Psoas muscle (tissue), 8 donors: ENCODE results near the gene CCDC192. TPM values are rescaled to one million over a fixed set of nuclear protein-coding genes. Genes with fewer than 3 reads are reported as not detected.

Experiments
- ATAC-seq, 4 donors: fragments of 200-7000 bp; cut with Tn5 transposase; one replicate each; pipeline ENCODE4 v1.9.1; 2020; ENCODE audit warnings: moderate library complexity in 3 of 4, mild to moderate bottlenecking in 2 of 4
- DNase-seq, 2 donors: peaks; one replicate each; pipeline ENCODE4 v3.0.0-alpha.2; 2020
- H3K27ac ChIP-seq: fragments of 200-600 bp; one replicate; pipeline ENCODE4 v1.8.0; 2022
- H3K27me3 ChIP-seq, 3 donors: fragments of 200-600 bp in 1 of 3; one replicate each; pipeline versions ENCODE4 v1.6.1 to v1.8.0; 2013 to 2022; ENCODE audit warnings: low read length in 2 of 3, mild to moderate bottlenecking in 2 of 3, moderate library complexity in 1 of 3; ENCODE audit not compliant: insufficient read depth in 3 of 3
- H3K36me3 ChIP-seq, 2 donors: fragments of 200-600 bp in 1 of 2; one replicate each; pipeline versions ENCODE4 v1.6.1 to v1.8.0; 2013 to 2022; ENCODE audit warnings: low read depth in 1 of 2, mild to moderate bottlenecking in 1 of 2, moderate library complexity in 1 of 2; ENCODE audit not compliant: insufficient read depth in 1 of 2
- H3K4me1 ChIP-seq: fragments of 200-600 bp; one replicate; pipeline ENCODE4 v1.8.0; 2022
- H3K4me3 ChIP-seq: fragments of 200-600 bp; one replicate; pipeline ENCODE4 v1.8.0; 2022; ENCODE audit warnings: mild to moderate bottlenecking
- H3K9me3 ChIP-seq: fragments of 200-600 bp; one replicate; pipeline ENCODE4 v1.8.0; 2022
- CTCF ChIP-seq: fragments of 200-600 bp; IDR thresholded peaks from one replicate; pipeline ENCODE4 v1.8.0; 2022; ENCODE audit warnings: antibody characterized with exemption
- WGBS, 3 donors: extraction: QIAGEN DNeasy Blood & Tissue Kit; methylation state at CpG; one replicate each; pipeline versions ENCODE4 v1.1.6 to v1.1.7; 2013; 5-methylcytosine and 5-hydroxymethylcytosine counted together
- intact Hi-C, 2 donors: fragments of 100-400 bp; cut with DNase I; formaldehyde crosslinking; loops; one replicate each; pipeline versions ENCODE4 v1.11.0 to v1.14.2; 2022
- long read RNA-seq, 2 donors: library from polyadenylated mRNA; unstranded; transcript quantifications; one replicate each; pipeline ENCODE4 v2.0.0, GENCODE V29; 2021
- polyA plus RNA-seq, 3 donors: library from polyadenylated mRNA; stranded (reverse); fragments of 200-250 nt; gene quantifications; one replicate each; pipeline ENCODE4 v1.2.3, GENCODE V29; 2013
- total RNA-seq, 4 donors: library from RNA; stranded (reverse); fragmentation: NEBNext Ultra II Directional in 2 of 4; extraction: Animal tissue kit (Norgen Biotek cat#: 25700) in 2 of 4; gene quantifications; one replicate each; pipeline versions ENCODE4 v1.2.1 to v1.2.4, GENCODE V29; 2021 to 2023
- donor health status: healthy with polysubstance abuse.
- donor health status: DM: no; HTN: no; CAD: no; lungs with moderate emphysema.
- donor health status: Bipolar disorder and iron deficiency.
- donor health status: healthy.
- donor health status: DM: yes; HTN: yes; CAD: no.
- donor health status: DM: no; HTN: no; CAD: no.
- donor health status: DM: no; HTN: no; CAD: no.
- donor health status: DM: yes; HTN: yes; CAD: no.

The CCDC192 gene
- total RNA-seq, result 1 to 10 TPM in 1 of 4 donors, not detected in 3; 1.2 TPM
- under 1 TPM in 2 of 3 donors, not detected in 1; 0.12 to 0.19 TPM for polyA plus RNA-seq
- long read RNA-seq, donor 1, partial matches to known transcripts, result 0 of 1 reads
- long read RNA-seq, donor 1, other reads (novel, unspliced or antisense), result 1 of 1 reads
- long read RNA-seq, donor 2, result 0 reads

GRCh38 chr5:127702926-127703561 lies at the start of gene CCDC192:
Gene CCDC192, plus strand, starts transcription at chr5:127703391. Its CDS starts 55 bp downstream, at chr5:127703446.
- no peaks in the 10 kb centered on the region for H3K9me3 ChIP-seq
- no peak within 1 kb of the TSS for H3K27ac ChIP-seq
- ATAC-seq, result no peak
- intact Hi-C loops, result loop anchor here in 1 of 2 donors (5.0 kb wide), 1 partner anchor 121 kb away; no protein-coding TSS in a partner anchor
- 75 to 84% (median 80%) methylated on average over 5 of the region's 5 CpGs for WGBS, 3 donors
- peaks cover 28% of the 10 kb centered on the region for H3K4me1 ChIP-seq
- no peaks in the 10 kb centered on the region for H3K36me3 ChIP-seq
- no peak for DNase-seq
- H3K27me3 ChIP-seq, result no peaks in the 10 kb centered on the region
- no peak for TF ChIP-seq CTCF
- no peak within 1 kb of the TSS for H3K4me3 ChIP-seq

- 24 to 38% (median 28%) methylated on average over 6 of the region's 6 CpGs for WGBS, 3 donors
- DNase-seq, result no peak
- intact Hi-C loops, result no loop called here
Observed at GRCh38 chr5:127656825-127657224, 46.4 kb upstream of the CCDC192 start.

GRCh38 chr5:127660047-127660733 lies 43.0 kb upstream of the CCDC192 start:
- H3K36me3 ChIP-seq, result no peaks in the 10 kb centered on the region
- DNase-seq (no peak), ATAC-seq (peak; percentile 72 to 89 (median 89))
- peak overlapping the region; percentile 83 for H3K27ac ChIP-seq
- H3K9me3 ChIP-seq, result no peaks in the 10 kb centered on the region
- no peak for TF ChIP-seq CTCF
- intact Hi-C loops, result loop anchor here in 1 of 2 donors (5.0 to 10.0 kb wide), 2 partner anchors 37 to 535 kb away; no protein-coding TSS in a partner anchor
- 14 to 30% (median 20%) methylated on average over 3 of the region's 3 CpGs for WGBS, 3 donors
- no peak overlapping the region for H3K4me3 ChIP-seq
- peaks cover 28% of the 10 kb centered on the region for H3K4me1 ChIP-seq
- H3K27me3 ChIP-seq, result no peaks in the 10 kb centered on the region

More at GRCh38 chr5:127656825-127657224, 46.4 kb upstream of the CCDC192 start:
- Histone ChIP-seq H3K4me3 (peak overlapping the region; percentile 1), H3K27ac (no peak overlapping the region), H3K36me3 (no peaks in the 10 kb centered on the region), H3K9me3 (no peaks in the 10 kb centered on the region), H3K4me1 (peaks cover 28% of the 10 kb centered on the region), H3K27me3 (no peaks in the 10 kb centered on the region)
- peak; percentile 40 to 81 (median 68) for ATAC-seq
- no peak for TF ChIP-seq CTCF

- no peak for DNase-seq
- no peak for TF ChIP-seq CTCF
- ATAC-seq, result peak in 1 of 4 donors; percentile 29
- peaks cover 31% of the 10 kb centered on the region for H3K4me1 ChIP-seq
- intact Hi-C loops, result loop anchor here in 1 of 2 donors (5.0 to 10.0 kb wide), 2 partner anchors 33 to 531 kb away; no protein-coding TSS in a partner anchor
- no peaks in the 10 kb centered on the region for H3K9me3 ChIP-seq
- H3K27ac ChIP-seq, result peak overlapping the region; percentile 83
- no peaks in the 10 kb centered on the region for H3K36me3 ChIP-seq
- H3K4me3 ChIP-seq, result no peak overlapping the region
- H3K27me3 ChIP-seq, result no peaks in the 10 kb centered on the region
- 31 to 47% (median 44%) methylated on average over 5 of the region's 5 CpGs for WGBS, 3 donors
Observed at GRCh38 chr5:127664093-127664492, 39.1 kb upstream of the CCDC192 start.
